K562 (cell line): Measurements from ENCODE around the gene KCNA2. TPM values are rescaled to one million over a fixed set of nuclear protein-coding genes. Genes with fewer than 3 reads are reported as not detected.

ENCODE experiments used
- ATAC-seq: fragments of 200-7000 bp; cut with Tn5 transposase; 3 replicates; pipeline ENCODE4 v1.9.1; 2020; ENCODE audit warnings: moderate library complexity
- BruUV-seq: library from RNA; stranded (reverse); fragments of 400-500 nt; replicated peaks from 2 replicates; lab custom pipeline; 2021; lab: Mats Ljungman, UMichigan
- CTCF ChIA-PET: fragments of 300-600 bp; formaldehyde crosslinking; extraction: SDS; loops from one replicate; lab custom pipeline; 2021; ENCODE audit warnings: low intra/inter-chr PET ratio; lab: Yijun Ruan, JAX
- POLR2A ChIA-PET: fragments of 300-600, 350-650 bp; sonication (Branson Sonifier 250); formaldehyde crosslinking; extraction: SDS; loops from one replicate; lab custom pipeline; 2021; ENCODE audit warnings: antibody characterized with exemption, inconsistent platforms; lab: Yijun Ruan, JAX
- DNase-seq, 4 experiments: peaks; one replicate each; pipeline versions ENCODE4 v3.0.0 to v3.0.0-alpha.2; 2011 to 2018; ENCODE audit warnings: low spot score in 3 of 4, mixed read lengths in 3 of 4; ENCODE audit errors: extremely low read depth in 1 of 4
- FAIRE-seq: peaks from 2 replicates; lab custom pipeline; 2011; peaks lifted over from hg19 to GRCh38; lab: Jason Lieb, UNC
- H2AFZ ChIP-seq: 2 replicates; pipeline ENCODE4 v1.6.0; 2011; ENCODE audit warnings: low read depth, low read length, control low read depth, inconsistent platforms
- H3K27ac ChIP-seq: fragments of 200-600 bp; 3 replicates; pipeline ENCODE4 v1.8.0; 2011; ENCODE audit warnings: low read depth, mild to moderate bottlenecking, control low read depth, inconsistent platforms, low read length, moderate library complexity, mixed read lengths; ENCODE audit errors: extremely low read depth
- H3K27me3 ChIP-seq, 2 experiments: fragments of 300-600 bp in 1 of 2; 2 replicates in 1 of 2; 3 replicates in 1 of 2; pipeline versions ENCODE4 v1.6.0 to v1.8.0; 2011; ENCODE audit warnings: inconsistent platforms in 2 of 2, low read length in 2 of 2, mild to moderate bottlenecking in 1 of 2, mixed read lengths in 1 of 2, moderate library complexity in 1 of 2; ENCODE audit not compliant: control insufficient read depth in 2 of 2, insufficient read depth in 2 of 2
- H3K36me3 ChIP-seq: fragments of 300-600 bp; 3 replicates; pipeline ENCODE4 v1.8.0; 2011; ENCODE audit warnings: mild to moderate bottlenecking, low read length, inconsistent platforms; ENCODE audit not compliant: control insufficient read depth, insufficient read depth
- H3K4me1 ChIP-seq, 2 experiments: fragments of 200-600 bp in 1 of 2; replicated peaks in 1 of 2; 2 replicates in 1 of 2; 3 replicates in 1 of 2; pipeline versions ENCODE4 v1.5.1 to v1.8.0; 2011; ENCODE audit warnings: inconsistent platforms in 2 of 2, low read length in 2 of 2, mild to moderate bottlenecking in 1 of 2, mixed read lengths in 1 of 2, moderate library complexity in 1 of 2; ENCODE audit not compliant: control insufficient read depth in 2 of 2, insufficient read depth in 2 of 2
- H3K4me2 ChIP-seq: 2 replicates; pipeline ENCODE4 v1.6.1; 2011; ENCODE audit warnings: low read length, control low read depth, inconsistent platforms, mixed read lengths; ENCODE audit not compliant: insufficient read depth
- H3K4me3 ChIP-seq: fragments of 200-600 bp; sonication (generic), shearing (Covaris generic); 2 replicates; pipeline ENCODE4 v1.5.1; 2016; ENCODE audit warnings: control low read depth, inconsistent platforms
- H3K79me2 ChIP-seq: fragments of 200-600 bp; 3 replicates; pipeline ENCODE4 v1.8.0; 2011; ENCODE audit warnings: low read length, inconsistent platforms; ENCODE audit not compliant: control insufficient read depth, insufficient read depth
- H3K9ac ChIP-seq, 2 experiments: 2 replicates each; pipeline versions ENCODE4 v1.6.0 to v1.6.1; 2011; ENCODE audit warnings: low read depth in 2 of 2, low read length in 2 of 2, control low read depth in 1 of 2, inconsistent platforms in 1 of 2, mild to moderate bottlenecking in 1 of 2, mixed read lengths in 1 of 2; ENCODE audit not compliant: insufficient read depth in 1 of 2
- H3K9me1 ChIP-seq: one replicate; pipeline ENCODE4 v1.6.0; 2011; ENCODE audit warnings: inconsistent platforms, mild to moderate bottlenecking, low read length, moderate library complexity; ENCODE audit not compliant: control insufficient read depth, insufficient read depth
- H3K9me3 ChIP-seq: replicated peaks from 2 replicates; pipeline ENCODE4 v1.5.1; 2011; ENCODE audit warnings: low read depth, low read length, inconsistent platforms; ENCODE audit not compliant: control insufficient read depth, insufficient read depth
- H4K20me1 ChIP-seq: replicated peaks from 2 replicates; pipeline ENCODE4 v1.6.1; 2011; ENCODE audit warnings: low read length, inconsistent platforms, mixed read lengths; ENCODE audit not compliant: control insufficient read depth, insufficient read depth
- ASH1L ChIP-seq: fragments of 450-650 bp; IDR thresholded peaks from 2 replicates; pipeline ENCODE4 v1.6.1; 2018; ENCODE audit warnings: borderline replicate concordance, mild to moderate bottlenecking, low read depth; ENCODE audit not compliant: partially characterized antibody
- BCOR ChIP-seq: fragments of 450-650 bp; IDR thresholded peaks from 2 replicates; pipeline ENCODE4 v1.6.1; 2016
- CTBP1 ChIP-seq: fragments of 450-650 bp; IDR thresholded peaks from 2 replicates; pipeline ENCODE4 v1.6.1; 2016; ENCODE audit warnings: borderline replicate concordance
- ERF ChIP-seq: fragments of 450-650 bp; formaldehyde crosslinking; IDR thresholded peaks from 2 replicates; pipeline ENCODE4 v1.4.0; 2020; ENCODE audit warnings: mild to moderate bottlenecking, mixed read lengths
- HNRNPL ChIP-seq: fragments of 200-400 bp; formaldehyde crosslinking; IDR thresholded peaks from 2 replicates; pipeline ENCODE4 v1.6.1; 2017; ENCODE audit warnings: low read depth, mild to moderate bottlenecking, low read length
- KLF13 ChIP-seq: fragments of 450-650 bp; IDR thresholded peaks from 2 replicates; pipeline ENCODE4 v1.6.1; 2016; ENCODE audit warnings: missing genetic modification characterization, low read depth, mild to moderate bottlenecking, missing compliant biosample characterization, moderate library complexity, borderline replicate concordance
- RFX5 ChIP-seq: IDR thresholded peaks from 2 replicates; pipeline ENCODE4 v1.6.1; 2011; ENCODE audit warnings: low read depth, mild to moderate bottlenecking, improper control_type of control experiment, low read length
- ZNF224 ChIP-seq: sonication (generic); formaldehyde crosslinking; IDR thresholded peaks from 2 replicates; pipeline ENCODE4 v1.8.0; 2022; ENCODE audit warnings: mild to moderate bottlenecking, missing genetic modification reagents
- ZNF57 ChIP-seq: fragments of 450-650 bp; formaldehyde crosslinking; IDR thresholded peaks from 2 replicates; pipeline ENCODE4 v1.4.0; 2020; ENCODE audit warnings: mild to moderate bottlenecking, moderate library complexity
- WGBS: fragments of 100-300 bp; shearing (Covaris generic); methylation state at CpG from one replicate; pipeline ENCODE4 v1.1.6; 2016; ENCODE audit warnings: low coverage, mixed read lengths; ENCODE audit not compliant: insufficient coverage; ENCODE audit errors: missing lambda C conversion rate; 5-methylcytosine and 5-hydroxymethylcytosine counted together
- in situ Hi-C: fragments of 300-500 bp; cut with MboI; formaldehyde crosslinking; loops from 4 replicates; pipeline ENCODE4 v1.15.0; 2018; ENCODE audit warnings: inconsistent platforms, mixed read lengths
- intact Hi-C: fragments of 100-400 bp; cut with micrococcal nuclease; formaldehyde crosslinking; loops from 2 replicates; pipeline ENCODE4 v1.14.2; 2022
- polyA plus RNA-seq, 8 experiments: library from polyadenylated mRNA; depleted of rRNA in 4 of 8; stranded (reverse) in 5 of 8; unstranded in 3 of 8; fragments of >200 nt; fragmentation: Nextera tagmentation in 2 of 8; fragmentation: Illumina TruSeq in 1 of 8; extraction: Ambion mirVana in 2 of 8; extraction: Trizol in 1 of 8; gene quantifications; 2 replicates each; pipeline versions ENCODE4 v1.2.1 to v1.2.3, GENCODE V29; 2011 to 2014; ENCODE audit warnings: inconsistent platforms in 1 of 8, missing spikeins in 1 of 8
- total RNA-seq, 7 experiments: library from RNA; depleted of rRNA in 6 of 7; stranded (reverse); fragments of >200 nt in 6 of 7; fragmentation: Illumina TruSeq in 2 of 7; extraction: Trizol in 2 of 7; gene quantifications; 2 replicates each; pipeline versions ENCODE4 v1.2.1 to v1.2.3, GENCODE V29; 2011 to 2021; ENCODE audit warnings: low replicate concordance in 1 of 7
- TF ChIP-seq, protein P1 (sequence below): sonication (generic); formaldehyde crosslinking; IDR thresholded peaks from 2 replicates; pipeline ENCODE4 v1.8.0; 2022; ENCODE audit warnings: mild to moderate bottlenecking, missing genetic modification reagents

The KCNA2 gene
- total and polyA plus RNA-seq, 9 of the 15 experiments (the other 6 are each of a cell fraction or from before 2014, with no cell fraction given) = not detected

- H3K4me2 ChIP-seq = no peak overlapping the region
- no peaks in the 10 kb centered on the region for H3K79me2 ChIP-seq
- H3K27me3 ChIP-seq = peaks cover 2 to 18% of the 10 kb centered on the region in 2 experiments; a peak in 2 of 5 replicates
- TF ChIP-seq ZNF57 (no peak), CTBP1 (no peak), BCOR (no peak), KLF13 (no peak), HNRNPL (no peak), ERF (CRISPR knock-in tag) (no peak), ZNF224 (no peak), RFX5 (no peak), ASH1L (no peak)
- TF ChIP-seq, protein P1, sequence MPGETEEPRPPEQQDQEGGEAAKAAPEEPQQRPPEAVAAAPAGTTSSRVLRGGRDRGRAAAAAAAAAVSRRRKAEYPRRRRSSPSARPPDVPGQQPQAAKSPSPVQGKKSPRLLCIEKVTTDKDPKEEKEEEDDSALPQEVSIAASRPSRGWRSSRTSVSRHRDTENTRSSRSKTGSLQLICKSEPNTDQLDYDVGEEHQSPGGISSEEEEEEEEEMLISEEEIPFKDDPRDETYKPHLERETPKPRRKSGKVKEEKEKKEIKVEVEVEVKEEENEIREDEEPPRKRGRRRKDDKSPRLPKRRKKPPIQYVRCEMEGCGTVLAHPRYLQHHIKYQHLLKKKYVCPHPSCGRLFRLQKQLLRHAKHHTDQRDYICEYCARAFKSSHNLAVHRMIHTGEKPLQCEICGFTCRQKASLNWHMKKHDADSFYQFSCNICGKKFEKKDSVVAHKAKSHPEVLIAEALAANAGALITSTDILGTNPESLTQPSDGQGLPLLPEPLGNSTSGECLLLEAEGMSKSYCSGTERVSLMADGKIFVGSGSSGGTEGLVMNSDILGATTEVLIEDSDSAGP = no peak
- H3K9me3 ChIP-seq = no peaks in the 10 kb centered on the region
- no peaks in the 10 kb centered on the region for H3K36me3 ChIP-seq
- H3K4me1 ChIP-seq = no peaks in the 10 kb centered on the region
- CTCF ChIA-PET = no interaction called here
- no peak overlapping the region for H3K9ac ChIP-seq
- DNase-seq (no peak), ATAC-seq (no peak), FAIRE-seq (no peak)
- BruUV-seq = no TSS peak
- H3K27ac ChIP-seq = no peak overlapping the region
- in situ Hi-C loops = no loop called here
- H2AFZ ChIP-seq = no peak overlapping the region
- H3K9me1 ChIP-seq = no peaks in the 10 kb centered on the region
- 0% methylated on average over 6 of the region's 6 CpGs for WGBS
- H4K20me1 ChIP-seq = no peaks in the 10 kb centered on the region
- POLR2A ChIA-PET = interaction anchor here (0.7 to 1.1 kb wide), 3 partner anchors 19 to 328 kb away, joined by 3 read pairs; no protein-coding TSS in a partner anchor
- H3K4me3 ChIP-seq = no peak overlapping the region
- intact Hi-C loops = no loop called here
Observed at GRCh38 chr1:110591956-110592355, 14.2 kb downstream of the KCNA2 start.
